HG03103 (cell line): ENCODE data around the gene DUOX1.
"Not testable (repeated sequence)": the region's sequence is repeated elsewhere in the genome, so short reads cannot be mapped to it uniquely, and the experiment has no call there.

ENCODE experiments used
- ATAC-seq: cut with Tn5 transposase; IDR thresholded peaks from one replicate; pipeline ENCODE4 v1.9.1; 2021; ENCODE audit warnings: low read depth; ENCODE audit not compliant: unreplicated experiment

Gene DUOX1

GRCh38 chr15:45129651-45130129, at the start of gene DUOX1, which contains the start of gene DUOXA1:
DUOX1 (plus strand) TSS chr15:45129994; CDS start chr15:45131967, 1,973 bp downstream.
DUOXA1 (minus strand) TSS chr15:45129879; CDS start chr15:45123014, 6,865 bp downstream.
- no peak for ATAC-seq

GRCh38 chr15:45080593-45080992, 49.2 kb upstream of the DUOX1 start:
- ATAC-seq, result not testable (repeated sequence)

- not testable (repeated sequence) for ATAC-seq
Measured at GRCh38 chr15:45082412-45082811, 47.4 kb upstream of the DUOX1 start.

- ATAC-seq, result no peak
Measured at GRCh38 chr15:45083223-45083622, 46.6 kb upstream of the DUOX1 start.

- no peak for ATAC-seq
Measured at GRCh38 chr15:45084163-45084562, 45.6 kb upstream of the DUOX1 start.

GRCh38 chr15:45087513-45087912, 42.3 kb upstream of the DUOX1 start:
- no peak for ATAC-seq

- ATAC-seq, result no peak
Measured at GRCh38 chr15:45088801-45089711, 40.7 kb upstream of the DUOX1 start.

GRCh38 chr15:45089712-45090373, 40.0 kb upstream of the DUOX1 start:
- no peak for ATAC-seq

GRCh38 chr15:45091161-45091560, 38.6 kb upstream of the DUOX1 start:
- ATAC-seq, result no peak

GRCh38 chr15:45091576-45091975, 38.2 kb upstream of the DUOX1 start:
- no peak for ATAC-seq

GRCh38 chr15:45093013-45093412, 36.8 kb upstream of the DUOX1 start:
- no peak for ATAC-seq

- ATAC-seq, result no peak
Measured at GRCh38 chr15:45093622-45094357, 36.0 kb upstream of the DUOX1 start.

GRCh38 chr15:45094358-45094730, 35.5 kb upstream of the DUOX1 start:
- ATAC-seq, result no peak

GRCh38 chr15:45095661-45096060, 34.1 kb upstream of the DUOX1 start:
- ATAC-seq, result no peak

GRCh38 chr15:45097466-45097865, 32.3 kb upstream of the DUOX1 start:
- no peak for ATAC-seq

GRCh38 chr15:45099549-45100165, 30.1 kb upstream of the DUOX1 start:
- ATAC-seq, result no peak

GRCh38 chr15:45100884-45101625, 28.7 kb upstream of the DUOX1 start:
- ATAC-seq, result no peak

- ATAC-seq, result no peak
Measured at GRCh38 chr15:45101749-45102148, 28.0 kb upstream of the DUOX1 start.

- no peak for ATAC-seq
Measured at GRCh38 chr15:45102226-45102625, 27.6 kb upstream of the DUOX1 start.

- not testable (repeated sequence) for ATAC-seq
Measured at GRCh38 chr15:45104170-45104569, 25.6 kb upstream of the DUOX1 start.
